VCaP (cell line): ENCODE data around the gene SH3BP2.

Source experiments
- H3K27ac ChIP-seq: fragments of 450-650 bp; 2 replicates; pipeline ENCODE4 v1.5.1; 2017
- CTCF ChIP-seq: fragments of 450-650 bp; conservative IDR thresholded peaks from 2 replicates; pipeline ENCODE4 v1.5.1; 2017; ENCODE audit warnings: mild to moderate bottlenecking, moderate library complexity

The SH3BP2 gene

DNA sequence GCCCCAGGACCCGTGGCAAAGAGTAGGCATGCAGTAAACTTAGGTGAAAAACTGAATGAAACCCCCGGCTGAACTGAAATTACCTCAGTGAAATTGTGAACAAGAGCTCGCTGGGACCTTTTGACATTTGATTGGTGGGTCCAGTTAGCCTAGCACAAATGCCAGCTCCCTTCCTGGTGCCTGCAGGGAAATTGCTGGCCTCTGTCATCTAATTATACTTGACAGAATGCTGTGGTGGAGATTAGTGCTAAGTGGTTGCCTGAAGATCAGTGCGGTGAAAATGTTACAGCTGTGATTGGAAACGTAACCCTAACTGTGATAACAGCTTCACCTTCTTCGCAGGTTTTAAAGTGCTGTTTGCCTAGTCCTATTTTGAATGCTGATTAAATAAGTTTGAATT, 93.7 kb downstream of the SH3BP2 start:
- H3K27ac ChIP-seq, result no peak overlapping the region
- TF ChIP-seq CTCF, result no peak

GRCh38 chr4:2887343-2887742, 94.5 kb downstream of the SH3BP2 start:
- H3K27ac ChIP-seq, result no peak overlapping the region
- TF ChIP-seq CTCF, result no peak

DNA sequence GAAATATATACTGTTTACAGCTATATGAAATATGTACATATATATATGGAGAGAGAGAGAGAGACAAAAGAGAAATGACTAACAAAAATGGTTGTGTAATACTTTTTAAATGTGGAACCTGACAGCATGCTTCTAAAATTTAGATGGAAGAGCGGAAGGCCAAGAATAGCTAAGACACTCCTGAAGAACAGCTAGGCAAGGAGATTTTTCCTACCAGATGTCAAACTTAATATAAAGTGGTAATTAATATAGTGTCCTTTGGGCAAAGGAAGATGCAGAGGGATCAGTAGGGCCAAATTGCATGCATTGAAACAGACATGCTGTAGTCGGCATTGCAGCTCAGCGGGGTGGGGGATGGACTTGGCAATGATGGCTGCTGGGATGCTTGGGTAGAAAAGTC, 96.0 kb downstream of the SH3BP2 start:
- TF ChIP-seq CTCF, result no peak
- H3K27ac ChIP-seq, result no peak overlapping the region
